ENCODE results near the gene ALDH1A3. TPM values are rescaled to one million over a fixed set of nuclear protein-coding genes. Genes with fewer than 3 reads are reported as not detected.

Gene ALDH1A3
- total and polyA plus RNA-seq, 5 experiments from 2014 or later, result not detected

DNA sequence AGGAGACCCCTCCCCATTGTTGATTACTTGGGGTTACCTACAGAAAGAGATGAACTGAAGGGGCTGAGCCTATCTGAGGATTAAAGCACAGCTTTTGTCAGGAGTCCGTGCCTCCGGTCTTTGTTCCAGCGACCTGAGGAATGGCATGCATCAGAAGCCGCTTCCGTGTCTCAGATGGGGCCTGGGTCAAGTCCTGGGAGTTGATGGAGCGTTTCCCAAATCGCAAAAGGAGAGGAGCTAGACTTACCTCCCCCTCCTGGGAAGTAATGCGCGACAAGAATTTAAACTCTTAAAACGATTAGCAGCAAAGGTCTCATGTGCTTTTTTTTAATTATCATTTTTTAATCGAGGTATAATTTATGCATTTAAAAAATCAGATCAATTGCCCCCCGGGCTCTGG, 983 bp upstream of the ALDH1A3 start:
- Mint-ChIP-seq H3K36me3 (no peaks in the 10 kb centered on the region), H3K4me1 (peaks cover 2 to 12% (median 9%) of the 10 kb centered on the region in 4 donors), H3K27ac (no peak overlapping the region), H3K4me3 (peak overlapping the region; percentile 56 to 80 (median 70)), H3K27me3 (peaks cover 26 to 70% (median 56%) of the 10 kb centered on the region in 5 donors), H3K9me3 (no peaks in the 10 kb centered on the region)
- no peak for DNase-seq
- POLR2A ChIA-PET, result no interaction called here
- ATAC-seq, result no peak

DNA sequence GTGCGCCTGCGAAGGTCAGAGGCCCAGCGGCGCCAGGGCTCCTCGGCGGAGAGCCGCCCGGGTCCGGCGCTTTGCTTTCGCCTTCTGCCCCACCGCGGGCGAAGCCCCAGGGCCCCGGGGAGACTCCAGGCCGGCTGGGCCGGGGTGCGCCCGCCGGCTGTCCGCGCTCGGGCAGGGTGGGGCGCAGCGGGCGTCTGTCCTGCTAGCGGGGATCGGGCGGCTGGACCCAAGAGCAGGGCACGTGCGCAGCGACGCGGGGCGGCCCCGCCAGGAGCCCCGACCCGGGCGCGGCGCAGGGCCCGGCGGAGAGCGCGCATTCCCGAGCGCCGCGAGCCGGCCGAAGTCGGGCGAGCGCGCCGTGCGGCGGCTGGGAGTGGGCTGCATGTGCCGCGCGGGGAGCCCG, 569 bp upstream of the ALDH1A3 start:
- Mint-ChIP-seq H3K9me3 (no peaks in the 10 kb centered on the region), H3K36me3 (no peaks in the 10 kb centered on the region), H3K27ac (no peak overlapping the region), H3K27me3 (peaks cover 30 to 74% (median 58%) of the 10 kb centered on the region in 5 donors), H3K4me3 (peak overlapping the region in 5 of 10 donors; percentile 56 to 80 (median 74)), H3K4me1 (peaks cover 2 to 12% (median 9%) of the 10 kb centered on the region in 4 donors)
- no peak for ATAC-seq
- POLR2A ChIA-PET, result no interaction called here
- no peak for DNase-seq

DNA sequence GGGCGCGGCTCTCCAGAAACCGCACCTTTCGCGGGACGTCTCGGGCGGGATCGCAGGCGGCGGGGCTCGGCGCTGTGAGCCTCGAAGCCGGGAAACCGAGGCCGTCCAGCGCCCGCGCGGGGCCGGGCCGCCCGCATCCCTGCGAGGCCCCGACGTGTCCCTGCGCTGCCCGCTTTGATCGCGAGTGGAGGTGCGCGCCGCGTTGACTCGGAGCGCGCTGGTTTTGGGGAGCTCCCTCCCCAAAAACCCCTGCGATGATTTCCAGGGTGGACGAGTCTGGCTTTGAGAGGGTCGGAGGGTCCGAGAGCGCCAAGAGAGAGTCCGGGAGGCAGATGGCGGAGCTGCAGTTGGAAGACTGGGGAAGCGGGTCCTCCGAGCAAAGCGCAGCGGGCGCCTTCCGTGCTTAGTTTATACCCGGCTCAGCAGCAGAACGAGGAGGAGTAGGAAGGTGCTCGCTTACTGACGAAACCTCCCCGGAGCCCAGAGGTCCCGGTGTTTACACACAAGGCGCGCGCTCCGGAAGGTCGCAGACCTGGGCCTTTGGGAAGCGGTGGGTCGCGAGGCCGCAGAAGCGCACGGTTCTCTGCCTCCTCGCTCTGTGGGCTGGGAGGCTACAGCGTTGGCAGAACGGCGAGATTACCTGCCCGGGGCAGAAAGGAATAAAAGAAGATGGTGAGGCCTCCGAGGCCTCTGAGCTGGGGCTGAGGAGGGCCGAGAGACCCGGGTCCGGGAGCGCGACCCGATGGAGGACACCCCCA, 687 bp downstream of the ALDH1A3 start:
- ATAC-seq (no peak), DNase-seq (peak in 1 of 10 donors; percentile 14)
- no peak overlapping the region for H3K27ac Mint-ChIP-seq
- peak overlapping the region in 8 of 10 donors; percentile 15 to 79 (median 64) for H3K4me3 Mint-ChIP-seq
- peaks cover 2 to 12% (median 9%) of the 10 kb centered on the region in 4 donors for H3K4me1 Mint-ChIP-seq
- no peaks in the 10 kb centered on the region for H3K9me3 Mint-ChIP-seq
- POLR2A ChIA-PET, result no interaction called here
- H3K36me3 Mint-ChIP-seq, result no peaks in the 10 kb centered on the region
- H3K27me3 Mint-ChIP-seq, result peaks cover 37 to 87% (median 64%) of the 10 kb centered on the region in 5 donors

DNA sequence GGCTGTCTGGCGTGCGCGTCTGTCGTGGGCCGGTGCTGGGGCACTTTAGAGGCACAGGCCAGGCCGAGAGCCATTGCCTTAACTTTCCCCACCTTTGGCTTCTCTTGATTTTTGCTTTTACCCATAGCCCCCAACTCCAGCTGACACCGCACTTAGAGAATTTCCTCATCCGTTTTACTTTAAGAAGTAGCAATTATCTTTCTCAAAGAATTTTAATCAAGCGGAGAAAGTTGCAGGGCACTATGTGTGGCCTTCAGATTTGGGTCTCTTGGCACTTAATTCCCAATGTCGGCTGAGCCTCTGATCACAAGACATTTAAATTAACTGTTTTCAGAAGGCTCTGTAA, 1.2 kb downstream of the ALDH1A3 start:
- Mint-ChIP-seq H3K36me3 (no peaks in the 10 kb centered on the region), H3K27ac (no peak overlapping the region), H3K27me3 (peaks cover 41 to 88% (median 64%) of the 10 kb centered on the region in 5 donors), H3K4me1 (peaks cover 2 to 12% (median 9%) of the 10 kb centered on the region in 4 donors), H3K4me3 (peak overlapping the region; percentile 8 to 79 (median 50)), H3K9me3 (no peaks in the 10 kb centered on the region)
- POLR2A ChIA-PET, result no interaction called here
- DNase-seq (peak in 1 of 10 donors; percentile 30), ATAC-seq (no peak)

DNA sequence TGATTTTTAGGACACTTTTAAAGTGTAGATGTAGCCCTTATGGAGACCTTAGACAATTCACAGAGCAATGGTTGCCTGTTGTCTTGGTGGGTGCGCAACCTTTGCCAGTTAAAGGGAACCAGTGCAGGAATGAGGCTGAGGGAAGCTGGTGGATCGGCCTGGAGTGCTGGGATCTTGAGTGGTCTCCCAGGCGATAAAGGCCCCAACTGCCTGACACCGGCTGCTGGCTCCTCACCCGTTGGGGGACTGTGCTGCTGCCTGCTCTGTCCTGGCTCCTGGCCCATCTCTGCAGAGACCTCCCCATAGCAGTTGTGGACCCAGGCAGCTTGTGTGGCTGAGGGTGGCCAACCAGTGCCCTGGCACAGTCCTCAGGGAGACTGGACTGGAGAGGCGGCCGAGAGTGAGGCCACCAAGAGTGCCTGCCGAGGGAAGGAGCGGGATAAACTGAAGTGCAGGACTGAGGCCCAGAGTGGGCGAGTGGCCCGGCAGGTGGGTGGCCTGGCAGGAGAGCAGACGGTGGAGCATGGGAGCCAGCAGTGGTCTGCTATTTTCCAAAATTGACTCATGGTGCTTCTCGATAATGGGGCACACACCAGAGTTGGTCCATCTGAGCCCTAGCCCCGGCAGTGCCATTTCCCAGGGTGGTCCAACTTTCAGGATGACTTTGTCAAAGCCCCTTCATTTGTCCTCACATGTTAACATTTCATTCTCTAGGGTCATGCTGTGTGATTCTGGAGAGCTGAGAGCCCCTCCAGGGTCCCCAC, 2.1 kb downstream of the ALDH1A3 start:
- ATAC-seq (no peak), DNase-seq (peak in 1 of 10 donors; percentile 55)
- H3K9me3 Mint-ChIP-seq, result no peaks in the 10 kb centered on the region
- POLR2A ChIA-PET, result no interaction called here
- H3K36me3 Mint-ChIP-seq, result no peaks in the 10 kb centered on the region
- no peak overlapping the region for H3K27ac Mint-ChIP-seq
- H3K4me3 Mint-ChIP-seq, result peak overlapping the region in 1 of 10 donors; percentile 60
- H3K27me3 Mint-ChIP-seq, result peaks cover 43 to 88% (median 67%) of the 10 kb centered on the region in 5 donors
- peaks cover 2 to 12% (median 9%) of the 10 kb centered on the region in 4 donors for H3K4me1 Mint-ChIP-seq

DNA sequence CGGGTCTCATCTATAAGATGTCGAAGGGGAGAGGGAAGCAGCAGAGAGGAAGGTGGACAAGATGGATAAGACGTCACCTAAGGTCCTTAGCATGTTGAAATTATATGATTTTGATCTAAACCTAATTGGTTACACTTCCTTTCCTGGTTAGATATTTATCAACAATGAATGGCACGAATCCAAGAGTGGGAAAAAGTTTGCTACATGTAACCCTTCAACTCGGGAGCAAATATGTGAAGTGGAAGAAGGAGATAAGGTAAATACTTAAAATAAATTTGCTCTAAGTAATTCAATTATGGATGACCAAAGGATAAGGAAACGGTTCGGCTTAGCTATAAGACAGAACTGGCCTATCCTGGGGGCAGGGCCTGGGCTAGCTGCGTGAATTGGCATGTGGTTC, 5.5 kb downstream of the ALDH1A3 start:
- H3K4me3 Mint-ChIP-seq, result no peak overlapping the region
- no peak overlapping the region for H3K27ac Mint-ChIP-seq
- POLR2A ChIA-PET, result interaction anchor here (0.7 kb wide), 1 partner anchor 231 kb away, joined by 3 read pairs; no protein-coding TSS in a partner anchor
- peaks cover 39 to 85% (median 64%) of the 10 kb centered on the region in 5 donors for H3K27me3 Mint-ChIP-seq
- no peak for ATAC-seq
- peaks cover 2 to 18% (median 10%) of the 10 kb centered on the region in 4 donors for H3K4me1 Mint-ChIP-seq
- no peaks in the 10 kb centered on the region for H3K9me3 Mint-ChIP-seq
- peak in 1 of 10 donors; percentile 31 for DNase-seq
- no peaks in the 10 kb centered on the region for H3K36me3 Mint-ChIP-seq

DNA sequence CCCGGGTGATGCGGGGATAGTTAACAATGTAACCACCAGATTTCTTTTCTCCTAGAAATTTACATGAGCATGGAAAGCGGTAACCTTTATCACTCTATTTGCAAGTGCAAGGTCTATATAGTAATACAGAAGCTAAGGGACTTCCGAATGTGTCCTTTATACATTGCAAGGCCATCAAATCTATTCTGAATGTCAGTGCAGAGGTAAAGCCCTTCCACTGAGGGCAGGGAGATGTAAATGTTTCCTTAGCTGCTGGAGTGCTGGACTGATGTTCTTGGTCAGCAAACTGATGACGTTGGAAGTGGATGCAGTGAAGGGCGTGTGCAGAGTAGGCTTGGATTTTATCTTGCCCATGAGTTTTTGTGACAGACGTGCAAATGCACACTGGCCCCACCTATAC, 6.2 kb downstream of the ALDH1A3 start:
- no peak overlapping the region for H3K4me3 Mint-ChIP-seq
- POLR2A ChIA-PET, result no interaction called here
- H3K27me3 Mint-ChIP-seq, result peaks cover 39 to 85% (median 62%) of the 10 kb centered on the region in 5 donors
- H3K27ac Mint-ChIP-seq, result no peak overlapping the region
- ATAC-seq (no peak), DNase-seq (no peak)
- peaks cover 2 to 15% (median 8%) of the 10 kb centered on the region in 4 donors for H3K4me1 Mint-ChIP-seq
- no peaks in the 10 kb centered on the region for H3K9me3 Mint-ChIP-seq
- H3K36me3 Mint-ChIP-seq, result no peaks in the 10 kb centered on the region

DNA sequence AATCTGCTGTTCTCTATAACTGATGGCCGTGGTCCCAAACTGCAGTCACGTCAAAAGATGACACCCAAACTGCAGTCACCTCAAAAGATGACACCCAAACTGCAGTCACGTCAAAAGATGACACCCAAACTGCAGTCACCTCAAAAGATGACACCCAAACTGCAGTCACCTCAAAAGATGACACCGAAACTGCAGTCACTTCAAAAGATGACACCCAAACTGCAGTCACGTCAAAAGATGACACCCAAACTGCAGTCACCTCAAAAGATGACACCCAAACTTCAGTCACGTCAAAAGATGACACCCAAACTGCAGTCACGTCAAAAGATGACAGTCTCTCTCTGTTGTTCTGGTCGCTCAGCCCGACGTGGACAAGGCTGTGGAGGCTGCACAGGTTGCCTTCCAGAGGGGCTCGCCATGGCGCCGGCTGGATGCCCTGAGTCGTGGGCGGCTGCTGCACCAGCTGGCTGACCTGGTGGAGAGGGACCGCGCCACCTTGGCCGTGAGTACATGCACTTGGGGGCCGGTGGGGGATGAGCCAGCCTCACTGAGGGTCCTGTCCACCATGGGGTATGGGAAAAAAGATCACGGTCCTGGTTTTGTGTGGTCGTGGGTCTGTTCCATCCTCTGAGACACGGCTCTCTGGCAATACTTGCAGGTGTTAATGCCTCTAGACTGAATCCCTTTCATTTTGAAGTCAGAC, 7.7 kb downstream of the ALDH1A3 start:
- H3K9me3 Mint-ChIP-seq, result no peaks in the 10 kb centered on the region
- no peak overlapping the region for H3K27ac Mint-ChIP-seq
- no peak overlapping the region for H3K4me3 Mint-ChIP-seq
- H3K27me3 Mint-ChIP-seq, result peaks cover 30 to 85% (median 62%) of the 10 kb centered on the region in 5 donors
- H3K36me3 Mint-ChIP-seq, result no peaks in the 10 kb centered on the region
- no peak for ATAC-seq
- H3K4me1 Mint-ChIP-seq, result peaks cover 0 to 12% (median 6%) of the 10 kb centered on the region in 4 donors
- POLR2A ChIA-PET, result no interaction called here
- DNase-seq, result peak in 1 of 10 donors; percentile 28

DNA sequence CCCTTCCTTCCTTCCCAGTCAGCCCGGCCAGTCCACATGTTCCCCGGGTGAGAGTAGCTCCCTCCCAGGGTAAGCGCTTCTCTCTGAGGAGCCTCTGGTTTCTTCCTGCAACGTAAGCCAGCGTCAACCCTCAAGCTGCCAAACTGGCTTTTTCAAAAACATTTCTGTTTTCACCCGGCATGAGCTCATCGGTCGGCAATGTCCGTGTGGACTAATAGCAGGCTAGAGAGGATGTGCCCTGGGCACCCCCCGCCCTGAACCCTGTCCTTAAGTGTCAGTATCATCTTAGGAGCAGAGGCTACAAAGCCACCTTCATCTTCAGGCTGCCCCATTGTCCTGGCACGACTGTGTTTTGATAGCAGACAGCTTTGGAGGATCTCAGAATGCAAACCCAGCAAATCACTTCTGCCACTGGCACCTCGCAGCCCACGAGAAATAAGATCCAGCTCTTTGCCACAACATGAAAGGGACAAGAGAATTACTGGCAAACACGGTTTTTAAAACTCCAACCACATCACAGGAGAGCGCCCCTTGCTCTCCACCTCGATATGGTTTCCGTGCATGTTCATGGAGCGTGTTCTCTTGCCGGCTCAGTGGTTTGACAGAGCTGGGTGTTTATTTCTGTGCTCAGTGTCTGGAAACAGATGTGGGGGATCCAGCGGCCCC, 9.9 kb downstream of the ALDH1A3 start:
- POLR2A ChIA-PET, result no interaction called here
- Mint-ChIP-seq H3K9me3 (no peaks in the 10 kb centered on the region), H3K4me3 (peak overlapping the region in 5 of 10 donors; percentile 4 to 27 (median 24)), H3K36me3 (no peaks in the 10 kb centered on the region), H3K27me3 (peaks cover 29 to 85% (median 54%) of the 10 kb centered on the region in 5 donors), H3K4me1 (peaks cover 0 to 12% (median 6%) of the 10 kb centered on the region in 4 donors), H3K27ac (peak overlapping the region in 3 of 10 donors; percentile 40 to 76 (median 48))
- peak in 1 of 2 donors; percentile 55 for ATAC-seq
- peak in 2 of 10 donors; percentile 20 to 29 for DNase-seq

DNA sequence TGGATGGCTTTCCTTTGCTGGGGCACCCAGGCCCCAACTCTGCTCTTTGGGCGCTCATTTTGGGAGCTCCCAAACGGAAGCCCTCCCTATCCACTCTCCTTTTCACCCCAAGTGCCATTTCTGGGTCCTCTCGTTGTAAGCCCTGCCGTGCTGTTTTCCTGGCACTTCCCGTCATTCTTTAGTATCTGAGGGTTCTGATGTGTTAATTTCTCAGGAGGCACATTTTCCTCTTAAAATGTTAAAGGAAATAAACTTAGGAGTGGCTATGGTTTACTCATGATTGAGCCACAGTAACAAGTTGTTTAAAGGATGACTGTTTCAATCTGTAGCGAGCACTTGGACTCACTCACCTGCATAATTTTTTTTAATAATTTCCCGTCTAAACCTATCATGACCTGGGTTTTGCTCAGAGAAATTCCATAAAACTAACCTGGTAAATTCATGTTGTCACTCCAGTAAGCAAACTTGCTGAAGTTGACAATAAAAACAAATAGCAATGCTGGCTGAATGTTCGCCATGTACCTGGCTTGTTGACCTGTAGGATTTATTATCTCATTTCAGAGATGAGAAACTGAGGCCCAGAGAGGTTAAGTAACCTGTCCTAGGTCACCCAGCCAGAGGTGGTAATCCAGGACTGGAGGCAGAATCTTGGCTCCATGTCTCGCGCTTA, 10.6 kb downstream of the ALDH1A3 start:
- H3K27ac Mint-ChIP-seq, result peak overlapping the region in 1 of 10 donors; percentile 48

DNA sequence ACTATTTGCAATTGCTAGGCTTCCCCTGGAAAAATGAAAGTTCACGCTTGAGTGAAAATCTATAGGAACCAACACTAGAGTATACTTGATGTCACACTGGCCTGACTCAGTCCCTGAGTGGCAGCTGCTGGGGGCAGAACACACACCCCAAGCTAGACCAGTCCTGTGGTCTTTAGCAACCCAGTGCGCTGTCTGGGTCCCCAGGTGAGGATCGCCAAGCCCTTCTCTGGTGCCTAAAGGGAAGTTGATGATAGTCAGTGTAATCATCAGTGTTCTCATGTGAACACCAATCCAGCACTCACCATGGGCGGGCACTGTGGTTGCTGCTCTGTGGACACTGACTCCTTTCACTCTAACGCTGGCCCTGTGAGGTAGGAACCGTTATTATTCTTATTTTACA, 11.2 kb downstream of the ALDH1A3 start:
- H3K9me3 Mint-ChIP-seq, result no peaks in the 10 kb centered on the region
- DNase-seq (no peak), ATAC-seq (no peak)
- H3K27me3 Mint-ChIP-seq, result peaks cover 25 to 85% (median 46%) of the 10 kb centered on the region in 5 donors
- POLR2A ChIA-PET, result no interaction called here
- H3K4me1 Mint-ChIP-seq, result peaks cover 0 to 12% (median 6%) of the 10 kb centered on the region in 4 donors
- H3K36me3 Mint-ChIP-seq, result no peaks in the 10 kb centered on the region
- peak overlapping the region in 1 of 10 donors; percentile 49 for H3K27ac Mint-ChIP-seq
- H3K4me3 Mint-ChIP-seq, result no peak overlapping the region

More for the DNA sequence above, 10.6 kb downstream of the ALDH1A3 start:
- Mint-ChIP-seq H3K9me3 (no peaks in the 10 kb centered on the region), H3K27me3 (peaks cover 29 to 85% (median 51%) of the 10 kb centered on the region in 5 donors), H3K4me1 (peaks cover 0 to 12% (median 6%) of the 10 kb centered on the region in 4 donors), H3K4me3 (peak overlapping the region in 2 of 10 donors; percentile 24 to 27), H3K36me3 (no peaks in the 10 kb centered on the region)
- POLR2A ChIA-PET, result no interaction called here
- ATAC-seq, result no peak
- no peak for DNase-seq
